ENCODE results near the gene UPF1.
"Not testable (repeated sequence)": the region's sequence is repeated elsewhere in the genome, so short reads cannot be mapped to it uniquely, and the experiment has no call there.

UPF1 gene

DNA sequence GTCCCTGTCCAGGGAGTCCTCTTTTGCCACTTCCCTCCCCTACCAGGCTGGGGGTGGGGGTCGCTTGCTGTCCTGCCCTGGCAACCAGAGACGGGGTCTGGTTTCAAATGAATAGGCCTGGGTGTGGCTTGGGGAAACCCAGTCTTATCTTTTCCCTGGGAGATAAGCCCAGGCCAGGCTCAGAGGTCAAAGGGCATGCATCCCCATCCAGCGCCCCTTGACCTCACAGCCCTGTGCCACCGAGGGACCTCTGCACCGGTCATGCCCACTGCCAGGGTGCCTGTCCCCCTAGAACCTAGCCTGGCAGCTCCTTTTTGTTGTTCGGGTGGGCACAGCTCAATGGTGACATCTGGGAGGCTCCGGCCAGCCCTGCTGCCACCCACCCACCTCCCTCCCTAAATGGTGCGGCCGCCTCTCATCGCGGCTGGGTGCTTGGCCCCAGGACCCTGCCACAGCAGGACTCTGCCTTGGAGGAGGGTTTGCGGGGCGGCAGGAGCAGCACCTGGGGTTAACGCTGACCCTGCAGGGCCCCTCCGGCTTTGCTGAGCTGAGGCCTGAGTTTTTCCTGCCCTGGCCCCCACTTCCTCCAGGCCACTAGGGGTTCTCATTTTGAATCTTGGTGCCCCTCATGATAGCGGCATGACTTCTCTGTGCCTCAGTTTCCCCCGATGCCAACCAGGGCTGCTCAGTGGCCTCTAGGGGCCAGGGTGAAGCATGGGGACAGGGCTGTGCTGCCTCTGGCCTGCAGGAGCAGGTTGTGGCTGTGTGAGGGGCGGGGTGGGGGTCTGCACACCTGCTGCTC lies 67.0 kb downstream of the UPF1 start:
- no peak for DNase-seq (ENCODE audit: low read depth)

- DNase-seq (ENCODE audit: low read depth) = no peak
Observed at GRCh38 chr19:18899624-18900560, 68.1 kb downstream of the UPF1 start.

DNA sequence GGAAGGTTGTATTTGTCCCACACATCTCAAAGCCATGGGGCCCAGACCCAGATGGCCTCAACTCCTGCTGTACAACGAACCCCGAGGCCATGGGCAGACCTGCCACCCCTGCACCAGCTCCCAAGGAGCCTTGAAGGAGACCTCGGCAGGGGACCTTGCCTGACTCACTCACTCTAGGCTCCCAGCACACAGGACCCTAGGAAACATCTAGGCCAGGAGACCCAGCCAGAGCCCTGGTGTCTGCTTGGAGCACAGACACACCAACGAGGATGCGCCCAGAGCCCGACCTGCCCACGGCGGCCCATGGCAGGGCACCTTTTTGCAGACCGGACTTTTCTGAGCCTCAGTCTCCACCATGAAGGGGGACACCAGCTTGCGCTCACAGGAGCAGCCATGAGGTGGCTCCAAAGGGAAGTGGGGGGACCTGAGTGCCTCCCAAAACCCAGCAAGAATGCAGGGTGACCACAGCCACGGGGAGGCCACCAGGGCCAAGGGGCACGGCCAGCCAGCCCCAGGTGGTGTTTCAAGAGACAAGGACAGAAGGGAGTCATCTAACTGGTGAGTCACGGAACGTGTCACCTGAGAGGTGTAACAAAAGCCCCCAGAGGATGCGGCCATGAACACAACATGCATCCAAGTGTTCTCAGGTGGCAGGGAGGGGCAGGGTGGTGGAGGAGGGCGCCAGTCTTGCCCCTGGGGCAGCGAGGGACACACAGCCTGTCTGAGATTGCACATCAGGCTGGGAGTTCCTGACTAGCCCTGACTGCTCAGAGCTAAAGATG lies 69.1 kb downstream of the UPF1 start:
- no peak for DNase-seq (ENCODE audit: low read depth)

DNA sequence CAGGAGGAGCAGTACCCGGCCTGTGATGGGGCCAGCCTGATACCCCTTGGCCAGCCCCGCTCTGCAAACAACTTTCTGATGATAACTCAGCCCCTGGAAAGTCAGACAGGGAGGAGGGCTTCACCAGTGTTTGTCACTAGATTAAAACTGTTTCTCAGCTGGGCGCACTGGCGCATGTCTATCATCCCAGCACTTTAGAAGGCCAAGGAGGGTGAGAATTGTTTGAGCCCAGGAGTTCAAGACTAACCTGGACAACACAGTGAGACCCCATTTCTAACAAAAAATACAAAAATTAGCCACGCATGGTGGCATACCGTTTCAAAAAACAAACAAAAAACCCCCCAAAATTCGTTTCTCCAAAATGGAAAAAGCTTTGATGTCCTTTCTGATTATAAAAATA lies 69.7 kb downstream of the UPF1 start:
- DNase-seq (ENCODE audit: low read depth) = no peak

DNA sequence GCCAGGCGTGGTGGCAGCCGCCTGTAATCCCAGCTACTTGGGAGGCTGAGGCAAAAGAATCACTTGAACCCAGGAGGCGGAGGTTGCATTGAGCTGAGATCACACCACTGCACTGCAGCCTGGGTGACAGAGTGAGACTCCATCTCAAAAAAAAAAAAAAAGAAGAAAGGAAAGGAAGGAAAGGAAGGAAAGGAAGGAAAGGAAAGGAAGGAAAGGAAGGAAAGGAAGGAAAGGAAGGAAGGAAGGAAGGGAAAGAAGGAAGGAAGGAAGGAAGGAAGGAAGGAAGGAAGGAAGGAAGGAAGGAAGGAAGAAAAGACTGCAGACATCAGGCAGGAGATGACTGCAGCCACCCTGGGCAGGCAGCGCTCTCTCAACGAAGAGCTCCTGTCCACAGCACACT lies 70.8 kb downstream of the UPF1 start:
- DNase-seq (ENCODE audit: low read depth) = not testable (repeated sequence)

DNA sequence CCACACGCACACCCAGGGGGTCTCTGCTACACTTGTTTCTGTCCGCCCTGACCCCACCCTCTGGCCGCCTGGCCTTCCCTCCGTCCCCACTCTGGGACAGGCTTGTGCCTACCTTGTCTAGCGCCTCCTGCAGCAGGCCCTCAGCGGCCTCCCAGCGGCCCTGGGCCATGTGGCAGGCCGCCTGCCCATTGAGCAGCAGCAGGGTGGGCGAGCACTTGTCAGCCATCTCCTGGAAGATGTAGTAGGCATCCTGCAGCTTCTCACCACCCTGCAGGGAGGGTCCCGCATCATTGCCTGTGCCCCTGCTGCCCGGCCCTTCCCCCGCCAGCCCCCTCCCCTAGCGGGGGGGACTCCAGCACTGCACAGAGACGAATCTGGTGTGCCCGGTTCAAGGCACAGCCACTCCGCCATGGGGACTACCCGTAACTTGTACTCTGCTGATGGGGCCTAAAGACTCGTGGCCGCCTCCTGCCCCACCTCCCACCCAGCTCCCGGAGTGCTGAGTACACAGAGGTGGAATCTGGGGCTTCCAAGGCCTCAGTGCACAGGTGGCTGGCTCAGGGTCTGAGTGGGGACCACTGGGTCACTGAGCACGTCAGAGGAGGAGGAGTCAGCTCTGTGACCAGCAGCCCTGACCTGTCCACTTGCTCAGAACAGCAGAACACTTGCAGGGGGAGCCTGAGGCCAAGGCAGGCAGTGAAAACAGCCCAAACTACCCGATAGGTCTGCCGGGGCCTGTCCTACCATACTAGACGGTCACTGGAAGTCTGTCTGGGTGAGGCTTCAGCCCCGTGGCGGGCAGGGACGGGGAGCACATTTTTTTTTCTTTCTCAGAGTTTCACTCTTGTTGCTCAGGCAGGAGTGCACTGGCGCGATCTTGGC lies 71.6 kb downstream of the UPF1 start:
- DNase-seq (ENCODE audit: low read depth) = no peak

- DNase-seq (ENCODE audit: low read depth) = no peak
Observed at GRCh38 chr19:18904334-18905057, 72.7 kb downstream of the UPF1 start.

DNA sequence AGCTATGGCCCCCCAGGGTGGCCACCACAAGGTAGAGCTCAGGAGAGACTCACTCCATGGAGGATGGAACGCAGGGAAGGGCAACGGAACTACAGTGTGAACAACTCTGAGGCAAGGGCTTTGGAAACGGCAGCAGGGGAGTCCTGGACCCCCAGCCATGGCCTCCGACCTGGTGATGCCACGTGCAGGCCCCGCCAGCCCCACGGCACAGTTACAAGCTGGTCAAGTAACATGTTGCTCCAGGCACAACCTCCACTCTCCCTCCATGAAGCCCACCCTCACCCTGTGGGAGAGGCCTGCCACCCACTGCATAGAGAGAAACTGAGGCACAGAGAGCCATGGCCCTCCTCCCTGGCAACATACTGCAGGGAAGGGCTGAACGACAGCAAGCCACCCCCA lies 73.3 kb downstream of the UPF1 start:
- no peak for DNase-seq (ENCODE audit: low read depth)

DNA sequence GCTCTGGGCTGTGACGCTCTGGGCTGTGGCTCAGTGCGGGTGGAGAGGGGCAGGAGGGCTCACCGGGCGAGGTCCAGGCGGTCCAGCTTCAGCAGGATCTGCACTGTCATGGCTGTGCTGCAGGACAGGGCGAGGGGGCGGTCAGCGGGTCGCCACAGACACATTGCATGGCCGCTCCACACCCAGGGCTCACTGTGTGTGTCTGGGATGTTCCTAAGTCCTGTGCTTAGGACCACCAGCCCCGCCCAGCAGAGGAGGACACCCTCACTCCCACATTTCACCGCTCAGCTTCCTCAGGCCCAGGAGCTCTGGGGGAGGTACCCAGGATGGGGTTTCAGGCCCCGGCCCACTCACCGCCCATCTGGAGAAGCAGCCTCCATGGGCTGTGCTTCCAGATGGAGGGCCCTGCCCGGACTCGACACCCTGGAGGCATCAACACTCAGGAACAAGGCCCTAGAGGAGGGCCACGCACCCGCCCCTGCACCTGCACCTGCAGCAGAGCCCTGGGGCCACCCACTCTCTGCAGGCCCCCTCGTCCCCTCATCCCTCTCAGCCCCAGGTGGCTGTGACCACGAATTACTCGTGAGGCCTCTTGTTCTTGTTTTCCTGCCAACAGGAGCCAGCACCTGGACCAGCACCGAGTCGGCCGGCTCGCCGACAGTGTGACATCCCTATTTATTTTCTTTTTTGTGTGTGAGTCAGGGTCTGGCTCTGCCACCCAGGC lies 73.9 kb downstream of the UPF1 start:
- no peak for DNase-seq (ENCODE audit: low read depth)

GRCh38 chr19:18906605-18907519 lies 75.1 kb downstream of the UPF1 start:
- no peak for DNase-seq (ENCODE audit: low read depth)

DNA sequence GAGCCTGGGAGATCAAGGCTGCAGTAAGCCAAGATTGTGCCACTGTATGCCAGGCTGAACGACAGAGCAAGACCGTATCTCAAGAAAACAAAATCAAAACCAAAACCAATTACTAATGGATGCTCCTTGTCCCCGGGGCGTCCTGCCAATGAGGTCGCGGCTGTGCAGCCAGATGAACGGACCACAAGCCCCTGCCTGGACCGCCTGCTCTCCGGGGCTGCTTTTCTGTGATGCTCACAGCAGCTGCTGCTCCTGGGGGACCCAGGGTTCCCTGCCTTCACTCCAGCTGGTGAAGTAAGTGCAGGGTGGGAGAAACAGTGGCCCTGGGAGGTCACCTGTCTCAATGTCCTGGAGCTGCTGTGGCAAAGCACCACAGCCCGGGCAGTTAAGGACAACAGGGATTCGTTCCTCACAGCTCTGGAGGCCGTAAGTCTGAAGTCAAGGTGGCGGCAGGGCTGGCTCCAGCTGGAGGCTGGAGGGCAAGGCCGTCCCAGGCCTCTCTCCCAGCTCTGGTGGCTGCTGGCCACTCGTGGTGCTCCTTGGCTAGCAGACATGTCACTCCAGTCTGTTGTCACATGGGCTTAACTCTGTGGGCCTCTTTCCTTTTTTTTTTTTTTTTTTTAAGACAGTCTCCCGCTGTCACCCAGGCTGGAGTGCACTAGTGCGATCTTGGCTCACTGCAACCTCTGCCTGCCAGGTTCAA lies 77.3 kb downstream of the UPF1 start:
- DNase-seq (ENCODE audit: low read depth) = no peak

GRCh38 chr19:18910010-18910409 lies 78.3 kb downstream of the UPF1 start:
- DNase-seq (ENCODE audit: low read depth) = no peak

- DNase-seq (ENCODE audit: low read depth) = no peak
Observed at GRCh38 chr19:18910801-18911436, 79.2 kb downstream of the UPF1 start.

- DNase-seq (ENCODE audit: low read depth) = no peak
Observed at GRCh38 chr19:18912933-18913332, 81.2 kb downstream of the UPF1 start.

DNA sequence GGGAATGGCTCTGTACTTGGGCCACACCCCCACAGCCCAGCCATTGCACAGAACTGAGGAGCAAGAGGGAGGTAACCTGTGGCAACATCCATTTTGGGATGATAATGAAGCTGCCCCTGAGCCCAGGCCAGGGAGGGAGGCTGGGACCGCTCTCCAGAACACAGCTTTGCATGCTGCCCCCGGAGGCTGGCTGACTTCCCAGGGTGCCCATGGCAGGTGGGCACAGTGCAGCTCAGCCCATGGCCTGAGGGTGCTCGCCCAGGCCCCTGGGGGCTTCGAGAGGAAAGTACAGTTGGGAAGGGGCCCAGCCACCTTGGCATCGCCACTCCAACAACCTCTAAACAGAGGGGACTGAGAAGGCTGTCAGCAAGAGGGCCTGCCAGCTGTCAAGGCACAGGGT lies 81.7 kb downstream of the UPF1 start:
- no peak for DNase-seq (ENCODE audit: low read depth)

- no peak for DNase-seq (ENCODE audit: low read depth)
Observed at GRCh38 chr19:18915639-18916038, 83.9 kb downstream of the UPF1 start.

- not testable (repeated sequence) for DNase-seq (ENCODE audit: low read depth)
Observed at GRCh38 chr19:18917593-18917992, 85.8 kb downstream of the UPF1 start.

Measured in activated T-helper 1 cell treated with Interleukin-2 at 50 U/mL for 16 hours (primary cell).